ENCODE results near the gene PIGH.

The PIGH gene

DNA sequence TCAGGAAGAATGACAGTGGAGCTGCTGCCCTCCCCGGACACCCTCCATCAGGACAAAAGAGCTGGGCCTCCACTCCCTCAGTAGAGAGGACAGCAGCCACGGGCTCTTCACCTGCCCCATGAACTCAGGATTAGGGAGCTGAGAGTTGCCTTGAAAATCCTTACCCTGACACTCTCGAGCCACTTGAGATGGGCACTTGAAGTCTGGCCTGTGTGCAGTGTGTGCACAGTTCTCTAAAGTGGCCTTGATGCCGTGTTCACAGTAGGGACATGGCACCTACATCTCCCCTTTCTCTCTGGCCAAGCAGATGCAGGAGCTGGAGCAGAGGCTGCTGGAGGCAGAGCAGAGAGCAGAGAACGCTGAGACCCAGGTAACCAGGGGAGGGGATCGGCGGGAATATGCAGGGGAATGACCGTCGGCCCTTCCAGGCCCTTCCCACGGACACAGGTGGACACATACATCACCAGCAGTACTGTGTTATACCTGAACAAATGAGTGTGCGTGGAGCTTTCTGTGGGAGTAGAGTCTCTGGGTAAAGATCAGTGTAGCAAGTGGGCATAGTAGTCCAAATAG lies 44.5 kb downstream of the PIGH start:
- no peak overlapping the region for H3K4me3 ChIP-seq (replicated peaks in 1 of 2; ENCODE audit: low read depth in 2 of 2, low read length in 2 of 2)
- TF ChIP-seq, protein P1, sequence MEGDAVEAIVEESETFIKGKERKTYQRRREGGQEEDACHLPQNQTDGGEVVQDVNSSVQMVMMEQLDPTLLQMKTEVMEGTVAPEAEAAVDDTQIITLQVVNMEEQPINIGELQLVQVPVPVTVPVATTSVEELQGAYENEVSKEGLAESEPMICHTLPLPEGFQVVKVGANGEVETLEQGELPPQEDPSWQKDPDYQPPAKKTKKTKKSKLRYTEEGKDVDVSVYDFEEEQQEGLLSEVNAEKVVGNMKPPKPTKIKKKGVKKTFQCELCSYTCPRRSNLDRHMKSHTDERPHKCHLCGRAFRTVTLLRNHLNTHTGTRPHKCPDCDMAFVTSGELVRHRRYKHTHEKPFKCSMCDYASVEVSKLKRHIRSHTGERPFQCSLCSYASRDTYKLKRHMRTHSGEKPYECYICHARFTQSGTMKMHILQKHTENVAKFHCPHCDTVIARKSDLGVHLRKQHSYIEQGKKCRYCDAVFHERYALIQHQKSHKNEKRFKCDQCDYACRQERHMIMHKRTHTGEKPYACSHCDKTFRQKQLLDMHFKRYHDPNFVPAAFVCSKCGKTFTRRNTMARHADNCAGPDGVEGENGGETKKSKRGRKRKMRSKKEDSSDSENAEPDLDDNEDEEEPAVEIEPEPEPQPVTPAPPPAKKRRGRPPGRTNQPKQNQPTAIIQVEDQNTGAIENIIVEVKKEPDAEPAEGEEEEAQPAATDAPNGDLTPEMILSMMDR (IDR thresholded peaks at IDR 0.05; ENCODE audit: low read depth, low read length): no peak
- no peak for DNase-seq (ENCODE audit: low read depth in 2 of 2)

DNA sequence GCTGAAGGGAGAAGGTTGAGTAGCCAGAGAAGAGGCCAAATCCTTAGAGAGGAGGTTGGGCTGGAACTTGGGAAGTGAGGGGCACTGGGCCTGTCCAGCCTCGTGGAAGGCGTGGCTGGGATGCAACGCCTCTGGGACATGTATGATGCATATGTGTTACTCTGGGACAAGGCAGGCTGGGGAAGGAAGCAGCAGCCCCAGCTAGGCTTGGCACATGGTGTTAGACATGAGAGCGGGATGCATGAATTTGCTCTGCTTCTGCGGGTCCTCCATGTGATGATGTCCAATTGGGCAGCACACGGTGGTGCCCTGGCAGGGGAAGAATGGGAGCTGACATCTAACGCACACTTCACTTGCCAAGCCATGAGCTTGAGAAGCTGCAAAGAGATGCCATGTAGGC lies 45.7 kb downstream of the PIGH start:
- DNase-seq (ENCODE audit: low read depth in 2 of 2): no peak
- H3K4me3 ChIP-seq (replicated peaks in 1 of 2; ENCODE audit: low read depth in 2 of 2, low read length in 2 of 2): no peak overlapping the region
- TF ChIP-seq, protein P1 (IDR thresholded peaks at IDR 0.05; ENCODE audit: low read depth, low read length): no peak

DNA sequence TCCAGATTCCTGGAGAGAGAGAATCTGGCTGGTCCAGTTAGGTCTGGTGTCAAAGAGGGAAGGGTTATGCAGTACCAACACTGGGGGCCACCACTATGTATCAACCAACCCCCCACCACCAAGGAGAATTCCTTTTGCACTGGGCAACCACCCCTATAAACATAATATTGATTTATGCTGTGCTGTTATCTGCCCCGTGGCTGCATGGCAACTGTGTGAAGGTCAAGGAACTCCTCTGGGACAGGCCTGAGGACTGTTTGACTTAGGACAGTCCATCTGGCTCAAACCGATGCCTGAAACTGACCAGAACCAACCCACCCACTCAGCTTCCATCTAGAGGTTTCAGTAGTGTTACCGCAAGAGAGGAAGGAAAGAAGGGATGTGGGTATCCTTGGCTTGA lies 46.5 kb downstream of the PIGH start:
- no peak for DNase-seq (ENCODE audit: low read depth in 2 of 2)
- TF ChIP-seq, protein P1 (IDR thresholded peaks at IDR 0.05; ENCODE audit: low read depth, low read length): no peak
- H3K4me3 ChIP-seq (replicated peaks in 1 of 2; ENCODE audit: low read depth in 2 of 2, low read length in 2 of 2): no peak overlapping the region

DNA sequence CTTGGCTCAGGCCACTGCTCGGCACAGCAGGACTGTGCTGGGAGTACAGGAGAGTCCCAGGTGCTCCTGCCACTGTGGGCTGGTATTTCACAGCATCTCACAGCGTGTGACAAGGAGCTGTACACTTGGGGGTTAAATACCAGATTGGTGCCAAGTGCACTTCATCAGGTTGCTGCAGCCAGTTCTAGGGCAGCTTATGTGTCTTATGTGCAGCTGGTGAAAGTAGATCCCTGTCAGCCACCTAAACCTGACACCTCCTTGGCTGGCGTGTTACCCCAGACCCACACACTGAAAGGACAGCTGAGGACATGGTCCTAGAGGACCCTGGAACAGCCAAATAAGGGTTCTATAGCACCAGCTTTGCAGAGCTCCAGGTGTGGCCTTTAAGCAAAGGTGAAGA lies 48.1 kb downstream of the PIGH start:
- TF ChIP-seq, protein P1 (IDR thresholded peaks at IDR 0.05; ENCODE audit: low read depth, low read length): no peak
- no peak for DNase-seq (ENCODE audit: low read depth in 2 of 2)

DNA sequence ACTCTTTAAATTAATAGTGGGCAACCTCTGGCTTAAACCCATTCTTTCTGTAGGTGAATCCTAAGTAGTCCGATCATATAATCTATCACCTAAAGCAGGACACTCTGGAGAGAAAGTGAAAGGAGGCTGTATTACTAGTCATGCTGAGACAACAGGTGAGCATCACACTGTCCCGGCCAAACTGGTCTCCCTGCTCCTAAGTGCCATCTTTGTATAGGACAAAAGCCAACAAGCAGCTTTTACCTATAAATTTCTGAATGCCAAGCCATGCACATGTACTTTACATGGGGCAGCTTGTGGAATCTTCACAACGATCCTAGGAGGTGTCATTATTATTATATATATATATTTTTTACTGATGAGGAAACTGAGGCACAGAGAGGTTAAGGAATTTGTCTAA lies 48.9 kb downstream of the PIGH start:
- no peak overlapping the region for H3K4me3 ChIP-seq (replicated peaks in 1 of 2; ENCODE audit: low read depth in 2 of 2, low read length in 2 of 2)
- DNase-seq (ENCODE audit: low read depth in 2 of 2): no peak
- TF ChIP-seq, protein P1 (IDR thresholded peaks at IDR 0.05; ENCODE audit: low read depth, low read length): no peak

More for the DNA sequence above, 48.1 kb downstream of the PIGH start:
- H3K4me3 ChIP-seq (replicated peaks in 1 of 2; ENCODE audit: low read depth in 2 of 2, low read length in 2 of 2): no peak overlapping the region

DNA sequence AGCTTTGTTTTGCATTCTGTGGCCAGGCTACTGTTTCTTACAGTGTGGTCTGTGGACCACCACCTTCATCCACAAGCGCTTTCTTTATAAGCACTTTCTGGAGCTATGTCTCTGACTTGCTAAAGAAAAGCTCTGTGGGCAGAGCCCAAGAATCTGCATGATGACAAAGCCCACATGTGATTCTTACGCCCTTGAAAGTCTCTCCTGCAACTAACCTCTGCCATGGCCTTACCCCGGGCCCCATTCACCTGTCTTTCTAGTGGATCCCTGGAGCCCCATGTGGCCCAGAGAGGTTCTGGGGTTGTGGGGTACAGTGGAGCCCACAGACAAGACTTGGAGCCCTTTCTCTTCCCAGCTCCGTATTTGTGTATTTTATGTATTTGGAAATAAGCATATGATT lies 50.3 kb downstream of the PIGH start:
- no peak for DNase-seq (ENCODE audit: low read depth in 2 of 2)
- H3K4me3 ChIP-seq (replicated peaks in 1 of 2; ENCODE audit: low read depth in 2 of 2, low read length in 2 of 2): no peak overlapping the region
- TF ChIP-seq, protein P1 (IDR thresholded peaks at IDR 0.05; ENCODE audit: low read depth, low read length): no peak

DNA sequence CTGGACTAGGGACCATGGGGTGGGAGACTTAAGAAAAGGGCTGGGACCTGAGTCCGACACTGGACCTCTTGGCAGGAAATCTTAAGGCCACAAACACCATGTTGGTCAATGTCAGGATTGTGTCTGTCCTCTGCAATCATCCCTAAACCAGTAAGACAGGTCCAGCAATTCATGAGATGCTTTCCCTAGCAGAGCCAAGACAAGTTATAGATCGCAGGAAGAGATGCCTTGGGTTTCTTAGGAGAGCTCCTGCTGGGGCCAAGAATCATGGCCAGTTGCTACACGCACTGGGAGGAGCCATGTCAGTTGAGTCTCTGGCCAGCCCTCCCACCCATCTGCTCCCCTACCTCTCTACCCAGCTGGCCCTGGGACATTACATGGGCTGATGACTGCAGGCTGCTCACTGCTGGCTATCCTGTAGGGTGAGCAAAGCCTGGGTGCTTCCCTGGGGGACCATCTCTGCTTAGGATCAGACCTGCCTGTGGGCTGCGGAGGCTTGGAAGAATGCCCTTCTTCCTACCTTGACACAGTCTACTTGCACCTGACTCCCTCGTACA lies 52.8 kb downstream of the PIGH start:
- no peak overlapping the region for H3K4me3 ChIP-seq (replicated peaks in 1 of 2; ENCODE audit: low read depth in 2 of 2, low read length in 2 of 2)
- no peak for DNase-seq (ENCODE audit: low read depth in 2 of 2)
- TF ChIP-seq, protein P1 (IDR thresholded peaks at IDR 0.05; ENCODE audit: low read depth, low read length): no peak
